ENCODE data around the gene OR10AD1. TPM values are rescaled to one million over a fixed set of nuclear protein-coding genes. Genes with fewer than 3 reads are reported as not detected.

The OR10AD1 gene
- total and polyA plus RNA-seq, 9 of the 15 experiments (the other 6 are each of a cell fraction or from before 2014, with no cell fraction given) = not detected

- ChIA-PET POLR2A (interaction anchor here (0.7 kb wide), 2 partner anchors 10 to 207 kb away, joined by 3 to 4 read pairs; no protein-coding TSS in a partner anchor), CTCF (ENCODE audit: low intra/inter-chr PET ratio) (no interaction called here)
- DNase-seq (ENCODE audit: extremely low read depth in 1 of 4, low spot score in 3 of 4) (no peak), ATAC-seq (no peak), FAIRE-seq (no peak)
- Histone ChIP-seq H3K9ac (ENCODE audit: insufficient read depth in 1 of 2, low read depth in 2 of 2, low read length in 2 of 2) (no peak overlapping the region), H3K4me3 (no peak overlapping the region), H4K20me1 (replicated peaks; ENCODE audit: control insufficient read depth, insufficient read depth, low read length) (no peaks in the 10 kb centered on the region), H2AFZ (ENCODE audit: low read depth, low read length) (no peak overlapping the region), H3K79me2 (ENCODE audit: control insufficient read depth, insufficient read depth, low read length) (peaks cover 22% of the 10 kb centered on the region), H3K27me3 (ENCODE audit: control insufficient read depth in 2 of 2, insufficient read depth in 2 of 2, low read length in 2 of 2) (no peaks in the 10 kb centered on the region), H3K27ac (ENCODE audit: extremely low read depth, low read depth, low read length) (no peak overlapping the region), H3K4me2 (ENCODE audit: insufficient read depth, low read length) (no peak overlapping the region), H3K36me3 (ENCODE audit: control insufficient read depth, insufficient read depth, low read length) (no peaks in the 10 kb centered on the region; the same call in 2 of the 3 replicates), H3K9me1 (ENCODE audit: control insufficient read depth, insufficient read depth, low read length) (no peaks in the 10 kb centered on the region), H3K4me1 (replicated peaks in 1 of 2; ENCODE audit: control insufficient read depth in 2 of 2, insufficient read depth in 2 of 2, low read length in 2 of 2) (peaks cover 0 to 9% of the 10 kb centered on the region in 2 experiments; a peak in 3 of 5 replicates), H3K9me3 (replicated peaks; ENCODE audit: control insufficient read depth, insufficient read depth, low read depth, low read length) (peaks cover 9% of the 10 kb centered on the region)
- BruUV-seq (replicated peaks) = no TSS peak
- 84% methylated on average over 8 of the region's 8 CpGs for WGBS (ENCODE audit: insufficient coverage, low coverage, missing lambda C conversion rate)
- TF ChIP-seq ZNF140 (CRISPR knock-in tag; IDR thresholded peaks at IDR 0.05) (no peak), MGA (IDR thresholded peaks at IDR 0.05) (peak; percentile 44; the same call in 1 of the 2 replicates)
- TF ChIP-seq, protein P1, sequence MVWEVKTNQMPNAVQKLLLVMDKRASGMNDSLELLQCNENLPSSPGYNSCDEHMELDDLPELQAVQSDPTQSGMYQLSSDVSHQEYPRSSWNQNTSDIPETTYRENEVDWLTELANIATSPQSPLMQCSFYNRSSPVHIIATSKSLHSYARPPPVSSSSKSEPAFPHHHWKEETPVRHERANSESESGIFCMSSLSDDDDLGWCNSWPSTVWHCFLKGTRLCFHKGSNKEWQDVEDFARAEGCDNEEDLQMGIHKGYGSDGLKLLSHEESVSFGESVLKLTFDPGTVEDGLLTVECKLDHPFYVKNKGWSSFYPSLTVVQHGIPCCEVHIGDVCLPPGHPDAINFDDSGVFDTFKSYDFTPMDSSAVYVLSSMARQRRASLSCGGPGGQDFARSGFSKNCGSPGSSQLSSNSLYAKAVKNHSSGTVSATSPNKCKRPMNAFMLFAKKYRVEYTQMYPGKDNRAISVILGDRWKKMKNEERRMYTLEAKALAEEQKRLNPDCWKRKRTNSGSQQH (CRISPR knock-in tag; IDR thresholded peaks at IDR 0.05) = no peak
- in situ Hi-C loops (cut with MboI) (no loop called here), intact Hi-C loops (cut with micrococcal nuclease) (no loop called here)
Measured at GRCh38 chr12:48202766-48203165, 326 bp downstream of the OR10AD1 start.

All from K562 (cell line).